HCT116 (cell line): ENCODE data around the gene TCP11L2. TPM values are rescaled to one million over a fixed set of nuclear protein-coding genes. Genes with fewer than 3 reads are reported as not detected.

Source experiments
- ATAC-seq: fragments of 200-7000 bp; cut with Tn5 transposase; 2 replicates; pipeline ENCODE4 v1.9.1; 2020; ENCODE audit warnings: mild to moderate bottlenecking, moderate library complexity
- Bru-seq: library from RNA; stranded (reverse); fragments of 400-500 nt; gene quantifications from one replicate; lab custom pipeline; 2021; lab: Mats Ljungman, UMichigan
- BruChase-seq, 2 experiments: library from RNA; stranded (reverse); fragments of 400-500 nt; gene quantifications; one replicate each; lab custom pipeline; 2021; lab: Mats Ljungman, UMichigan
- BruUV-seq: library from RNA; stranded (reverse); fragments of 400-500 nt; replicated peaks from 2 replicates; lab custom pipeline; 2021; lab: Mats Ljungman, UMichigan
- CTCF ChIA-PET: fragments of 300-600 bp; sonication (Branson Sonifier 250); formaldehyde crosslinking; loops from one replicate; lab custom pipeline; 2021; ENCODE audit warnings: antibody characterized with exemption; lab: Charles Lee
- POLR2A ChIA-PET: fragments of 300-600, 350-600 bp; sonication (Branson Sonifier 250); formaldehyde crosslinking; loops from one replicate; lab custom pipeline; 2021; ENCODE audit warnings: antibody characterized with exemption; lab: Charles Lee
- RAD21 ChIA-PET, 2 experiments: fragments of 300-600 bp; sonication (Branson Sonifier 250); formaldehyde crosslinking; loops; one replicate each; lab custom pipeline; 2023; ENCODE audit warnings: low total read pairs in 2 of 2; ENCODE audit not compliant: uncharacterized antibody in 2 of 2, unreplicated experiment in 2 of 2, low non-redundant PET in 1 of 2; lab: Charles Lee
- DNase-seq: peaks from one replicate; pipeline ENCODE4 v3.0.0-alpha.2; 2010; ENCODE audit warnings: low read depth, low spot score
- H2AFZ ChIP-seq: fragments of 200-600 bp; shearing (Covaris generic), sonication (generic); 2 replicates; pipeline ENCODE4 v1.6.1; 2017; ENCODE audit warnings: low read depth, mixed run types, mixed read lengths, antibody characterized with exemption, low read length; ENCODE audit not compliant: poor library complexity, severe bottlenecking
- H3K27ac ChIP-seq: 2 replicates; pipeline ENCODE4 v1.5.1; 2012; ENCODE audit warnings: low read depth, low read length
- H3K27me3 ChIP-seq: fragments of 200-600 bp; sonication (generic); 2 replicates; pipeline ENCODE4 v1.6.1; 2016; ENCODE audit warnings: mixed run types, low read length, mixed read lengths; ENCODE audit not compliant: insufficient read depth
- H3K36me3 ChIP-seq, 2 experiments: fragments of 200-500 bp in 1 of 2; fragments of 200-600 bp in 1 of 2; sonication (Bioruptor generic) in 1 of 2; sonication (generic) in 1 of 2; 2 replicates each; pipeline versions ENCODE4 v1.5.1 to v1.6.1; 2014 to 2016; ENCODE audit warnings: low read length in 2 of 2, inconsistent platforms in 1 of 2, mixed read lengths in 1 of 2, mixed run types in 1 of 2; ENCODE audit not compliant: insufficient read depth in 2 of 2, control insufficient read depth in 1 of 2
- H3K4me1 ChIP-seq, 2 experiments: fragments of 200-600 bp in 1 of 2; sonication (generic) in 1 of 2; 2 replicates each; pipeline versions ENCODE4 v1.5.1 to v1.6.1; 2012 to 2017; ENCODE audit warnings: low read length in 2 of 2, inconsistent platforms in 1 of 2, mild to moderate bottlenecking in 1 of 2, mixed read lengths in 1 of 2, mixed run types in 1 of 2, moderate library complexity in 1 of 2; ENCODE audit not compliant: insufficient read depth in 2 of 2, control insufficient read depth in 1 of 2
- H3K4me2 ChIP-seq: fragments of 200-600 bp; sonication (generic); 2 replicates; pipeline ENCODE4 v1.6.1; 2017; ENCODE audit warnings: mixed run types, low read length, mixed read lengths
- H3K4me3 ChIP-seq, 2 experiments: fragments of 200-600 bp in 1 of 2; sonication (generic) in 1 of 2; replicated peaks in 1 of 2; 2 replicates each; pipeline ENCODE4 v1.5.1; 2011 to 2016; ENCODE audit warnings: low read length in 2 of 2, control low read depth in 1 of 2, low read depth in 1 of 2, mild to moderate bottlenecking in 1 of 2, mixed read lengths in 1 of 2, mixed run types in 1 of 2
- H3K79me2 ChIP-seq: fragments of 200-600 bp; sonication (generic); 2 replicates; pipeline ENCODE4 v1.6.1; 2017; ENCODE audit warnings: mild to moderate bottlenecking, mixed run types, low read length, moderate library complexity, mixed read lengths; ENCODE audit not compliant: insufficient read depth
- H3K9ac ChIP-seq: fragments of 200-600 bp; sonication (generic); 2 replicates; pipeline ENCODE4 v1.6.1; 2016; ENCODE audit warnings: low read length, mixed read lengths
- H3K9me2 ChIP-seq: fragments of 200-600 bp; sonication (generic), shearing (Covaris generic); 2 replicates; pipeline ENCODE4 v1.6.1; 2017; ENCODE audit warnings: mixed run types, mild to moderate bottlenecking, moderate library complexity; ENCODE audit not compliant: insufficient read depth
- H3K9me3 ChIP-seq, 2 experiments: fragments of 200-500 bp in 1 of 2; fragments of 200-600 bp in 1 of 2; sonication (Bioruptor generic) in 1 of 2; sonication (generic) in 1 of 2; 2 replicates each; pipeline ENCODE4 v1.6.1; 2014 to 2017; ENCODE audit warnings: low read length in 2 of 2, mixed read lengths in 2 of 2, inconsistent platforms in 1 of 2, low read depth in 1 of 2, mild to moderate bottlenecking in 1 of 2, mixed run types in 1 of 2, moderate library complexity in 1 of 2; ENCODE audit not compliant: control insufficient read depth in 1 of 2, insufficient read depth in 1 of 2
- H4K20me1 ChIP-seq: fragments of 200-600 bp; sonication (generic), shearing (Covaris generic); 2 replicates; pipeline ENCODE4 v1.6.1; 2017; ENCODE audit warnings: mixed run types, mild to moderate bottlenecking, moderate library complexity; ENCODE audit not compliant: insufficient read depth
- CEBPB ChIP-seq: IDR thresholded peaks from 2 replicates; pipeline ENCODE4 v1.6.1; 2012; ENCODE audit warnings: low read depth
- EGR1 ChIP-seq: IDR thresholded peaks from 2 replicates; pipeline ENCODE4 v1.6.1; 2012; ENCODE audit warnings: low read depth
- ELF1 ChIP-seq: IDR thresholded peaks from 2 replicates; pipeline ENCODE4 v1.6.1; 2012; ENCODE audit warnings: low read depth, borderline replicate concordance
- EZH2 ChIP-seq: fragments of 200-600 bp; sonication (generic); IDR thresholded peaks from 2 replicates; pipeline ENCODE4 v1.6.1; 2017; ENCODE audit warnings: antibody characterized with exemption, mixed run types
- JUND ChIP-seq: IDR thresholded peaks from 2 replicates; pipeline ENCODE4 v1.6.1; 2012
- POLR2AphosphoS5 ChIP-seq: IDR thresholded peaks from 2 replicates; pipeline ENCODE4 v1.6.1; 2011; ENCODE audit warnings: mild to moderate bottlenecking, low read depth, low read length, moderate library complexity
- SIN3A ChIP-seq: IDR thresholded peaks from 2 replicates; pipeline ENCODE4 v1.6.1; 2012; ENCODE audit warnings: low read depth
- SP1 ChIP-seq: IDR thresholded peaks from 2 replicates; pipeline ENCODE4 v1.6.1; 2012; ENCODE audit warnings: low read depth
- SRF ChIP-seq: IDR thresholded peaks from 2 replicates; pipeline ENCODE4 v1.6.1; 2012; ENCODE audit warnings: low read depth
- TCF7L2 ChIP-seq: IDR thresholded peaks from 2 replicates; pipeline ENCODE4 v1.7.0; 2011; ENCODE audit warnings: borderline replicate concordance, inconsistent platforms; ENCODE audit not compliant: insufficient read depth, insufficient read length; ENCODE audit errors: extremely low read depth
- ZFX ChIP-seq: fragments of 450-650 bp; IDR thresholded peaks from 2 replicates; pipeline ENCODE4 v1.6.1; 2017
- ZNF274 ChIP-seq: fragments of 200-500 bp; sonication (Bioruptor generic); IDR thresholded peaks from 2 replicates; pipeline ENCODE4 v1.6.1; 2014; ENCODE audit warnings: mild to moderate bottlenecking, low read depth, low read length, inconsistent platforms
- intact Hi-C: fragments of 100-400 bp; cut with micrococcal nuclease; formaldehyde crosslinking; loops from 2 replicates; pipeline ENCODE4 v1.10.0; 2022
- long read RNA-seq: library from polyadenylated mRNA; unstranded; transcript quantifications from one replicate; pipeline ENCODE4 v2.0.0, GENCODE V29; 2021; ENCODE audit not compliant: unreplicated experiment
- polyA plus RNA-seq: library from polyadenylated mRNA; unstranded; fragments of >200 nt; gene quantifications from 2 replicates; pipeline ENCODE4 v1.2.1, GENCODE V29; 2012; ENCODE audit warnings: missing spikeins
- total RNA-seq: library from RNA; stranded (reverse); gene quantifications from one replicate; pipeline ENCODE4 v1.2.1, GENCODE V29; 2021; ENCODE audit not compliant: unreplicated experiment
- TF ChIP-seq, protein P1 (sequence below): IDR thresholded peaks from 2 replicates; pipeline ENCODE4 v1.6.1; 2012
- TF ChIP-seq, protein P2 (sequence below): IDR thresholded peaks from 2 replicates; pipeline ENCODE4 v1.6.1; 2011; ENCODE audit warnings: mild to moderate bottlenecking, low read length, moderate library complexity; ENCODE audit not compliant: insufficient replicate concordance; ENCODE audit errors: extremely low read depth
- TF ChIP-seq, protein P3 (sequence below): IDR thresholded peaks from 2 replicates; pipeline ENCODE4 v1.6.1; 2012; ENCODE audit warnings: low read depth
- TF ChIP-seq, protein P4 (sequence below), 3 experiments: fragments of 200-600 bp in 1 of 3; sonication (generic) in 1 of 3; IDR thresholded peaks in 2 of 3; conservative IDR thresholded peaks in 1 of 3; 2 replicates each; pipeline ENCODE4 v1.5.1; 2012 to 2017; ENCODE audit warnings: low read depth in 2 of 3, low read length in 2 of 3, antibody characterized with exemption in 1 of 3, borderline replicate concordance in 1 of 3, control low read depth in 1 of 3, mild to moderate bottlenecking in 1 of 3, mixed read lengths in 1 of 3, mixed run types in 1 of 3, moderate library complexity in 1 of 3; ENCODE audit not compliant: insufficient read depth in 1 of 3

TCP11L2 gene
- 14.4 TPM for total RNA-seq
- polyA plus RNA-seq: 7.5 and 7.7 TPM in 2 replicates
- Bru-seq, nascent RNA: percentile 68 among the genes with signal in this experiment
- BruChase-seq, experiment 1, labeled RNA remaining after a 6-hour chase: percentile 69 among the genes with signal in this experiment
- BruChase-seq, experiment 2, labeled RNA remaining after a 2-hour chase: percentile 56 among the genes with signal in this experiment
- long read RNA-seq, partial matches to known transcripts: 0 of 9 reads
- long read RNA-seq, other reads (novel, unspliced or antisense): 4 of 9 reads

DNA sequence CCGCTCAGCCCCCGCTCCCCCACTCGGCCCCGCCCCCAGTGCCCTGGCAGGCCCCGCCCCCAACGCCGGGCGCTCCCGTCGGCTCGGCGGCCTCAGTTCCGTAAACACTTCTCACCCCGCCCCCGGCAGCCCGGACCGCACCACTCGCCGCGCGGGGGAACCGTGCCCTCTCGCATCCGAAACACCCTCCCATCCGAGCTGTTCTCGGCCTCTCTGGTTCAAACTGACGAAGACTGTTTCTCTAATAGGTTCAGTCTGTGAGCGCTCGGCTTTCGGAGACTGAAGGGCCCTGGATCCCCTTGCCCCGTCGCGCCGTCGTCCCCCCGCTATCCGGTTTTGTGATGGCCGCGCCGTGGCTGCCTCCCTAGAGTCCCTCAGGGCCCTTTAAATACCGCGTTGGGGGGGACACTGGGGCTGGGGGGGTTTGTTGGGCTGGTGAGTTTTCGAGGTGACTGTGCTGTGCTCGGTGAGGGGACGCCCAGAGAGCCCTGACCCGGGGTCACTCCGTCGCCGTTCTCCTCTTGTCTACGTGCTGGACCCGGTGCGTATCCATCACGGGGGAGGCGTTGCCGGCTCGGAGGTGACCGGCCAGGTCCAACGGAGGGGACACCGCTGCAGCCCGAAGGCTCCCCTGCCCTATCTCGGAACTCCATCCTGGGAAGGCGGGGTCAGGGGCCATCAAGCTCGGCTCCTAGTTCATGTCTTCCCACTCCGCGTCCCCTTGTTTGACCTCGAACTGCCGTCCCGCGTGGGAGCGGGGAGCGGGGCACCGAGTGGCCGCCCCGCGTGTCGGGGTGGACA, at the start of gene TCP11L2:
TSS of gene TCP11L2 (plus strand) at position 333 of the 801 bp plus-strand sequence. CDS start 8,343 bp downstream, outside the sequence.
- Histone ChIP-seq H3K9me2 (no peaks in the 10 kb centered on the region), H3K4me1 (peaks cover 7 to 22% of the 10 kb centered on the region in 2 experiments), H3K4me2 (peak within 1 kb of the TSS; percentile 100), H3K79me2 (no peaks in the 10 kb centered on the region), H3K9ac (peak within 1 kb of the TSS; percentile 67), H3K9me3 (no peaks in the 10 kb centered on the region), H2AFZ (peak within 1 kb of the TSS; percentile 93), H4K20me1 (no peaks in the 10 kb centered on the region), H3K27ac (peak within 1 kb of the TSS; percentile 61; the same call in 1 of the 2 replicates), H3K36me3 (no peaks in the 10 kb centered on the region), H3K4me3 (peak within 1 kb of the TSS; percentile 75 to 83), H3K27me3 (no peaks in the 10 kb centered on the region)
- POLR2A ChIA-PET: no interaction called here
- peak; percentile 86 for ATAC-seq
- intact Hi-C loops: loop anchor here (5.0 kb wide), 1 partner anchor 55 kb away; the partner anchor contains the start of gene CKAP4
- DNase-seq: no peak
- RAD21 ChIA-PET: no interaction called here
- TSS peak; percentile 19 for BruUV-seq
- CTCF ChIA-PET: interaction anchor here (1.2 kb wide), 1 partner anchor 20 kb away, joined by 4 read pairs; no protein-coding TSS in a partner anchor
- no peak for TF ChIP-seq ZNF274
- peak; percentile 89 for TF ChIP-seq SP1
- TF ChIP-seq, protein P1, sequence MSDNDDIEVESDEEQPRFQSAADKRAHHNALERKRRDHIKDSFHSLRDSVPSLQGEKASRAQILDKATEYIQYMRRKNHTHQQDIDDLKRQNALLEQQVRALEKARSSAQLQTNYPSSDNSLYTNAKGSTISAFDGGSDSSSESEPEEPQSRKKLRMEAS: peak; percentile 88
- peak; percentile 28 for TF ChIP-seq TCF7L2
- TF ChIP-seq, protein P2, sequence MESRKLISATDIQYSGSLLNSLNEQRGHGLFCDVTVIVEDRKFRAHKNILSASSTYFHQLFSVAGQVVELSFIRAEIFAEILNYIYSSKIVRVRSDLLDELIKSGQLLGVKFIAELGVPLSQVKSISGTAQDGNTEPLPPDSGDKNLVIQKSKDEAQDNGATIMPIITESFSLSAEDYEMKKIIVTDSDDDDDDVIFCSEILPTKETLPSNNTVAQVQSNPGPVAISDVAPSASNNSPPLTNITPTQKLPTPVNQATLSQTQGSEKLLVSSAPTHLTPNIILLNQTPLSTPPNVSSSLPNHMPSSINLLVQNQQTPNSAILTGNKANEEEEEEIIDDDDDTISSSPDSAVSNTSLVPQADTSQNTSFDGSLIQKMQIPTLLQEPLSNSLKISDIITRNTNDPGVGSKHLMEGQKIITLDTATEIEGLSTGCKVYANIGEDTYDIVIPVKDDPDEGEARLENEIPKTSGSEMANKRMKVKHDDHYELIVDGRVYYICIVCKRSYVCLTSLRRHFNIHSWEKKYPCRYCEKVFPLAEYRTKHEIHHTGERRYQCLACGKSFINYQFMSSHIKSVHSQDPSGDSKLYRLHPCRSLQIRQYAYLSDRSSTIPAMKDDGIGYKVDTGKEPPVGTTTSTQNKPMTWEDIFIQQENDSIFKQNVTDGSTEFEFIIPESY: no peak
- TF ChIP-seq, protein P3, sequence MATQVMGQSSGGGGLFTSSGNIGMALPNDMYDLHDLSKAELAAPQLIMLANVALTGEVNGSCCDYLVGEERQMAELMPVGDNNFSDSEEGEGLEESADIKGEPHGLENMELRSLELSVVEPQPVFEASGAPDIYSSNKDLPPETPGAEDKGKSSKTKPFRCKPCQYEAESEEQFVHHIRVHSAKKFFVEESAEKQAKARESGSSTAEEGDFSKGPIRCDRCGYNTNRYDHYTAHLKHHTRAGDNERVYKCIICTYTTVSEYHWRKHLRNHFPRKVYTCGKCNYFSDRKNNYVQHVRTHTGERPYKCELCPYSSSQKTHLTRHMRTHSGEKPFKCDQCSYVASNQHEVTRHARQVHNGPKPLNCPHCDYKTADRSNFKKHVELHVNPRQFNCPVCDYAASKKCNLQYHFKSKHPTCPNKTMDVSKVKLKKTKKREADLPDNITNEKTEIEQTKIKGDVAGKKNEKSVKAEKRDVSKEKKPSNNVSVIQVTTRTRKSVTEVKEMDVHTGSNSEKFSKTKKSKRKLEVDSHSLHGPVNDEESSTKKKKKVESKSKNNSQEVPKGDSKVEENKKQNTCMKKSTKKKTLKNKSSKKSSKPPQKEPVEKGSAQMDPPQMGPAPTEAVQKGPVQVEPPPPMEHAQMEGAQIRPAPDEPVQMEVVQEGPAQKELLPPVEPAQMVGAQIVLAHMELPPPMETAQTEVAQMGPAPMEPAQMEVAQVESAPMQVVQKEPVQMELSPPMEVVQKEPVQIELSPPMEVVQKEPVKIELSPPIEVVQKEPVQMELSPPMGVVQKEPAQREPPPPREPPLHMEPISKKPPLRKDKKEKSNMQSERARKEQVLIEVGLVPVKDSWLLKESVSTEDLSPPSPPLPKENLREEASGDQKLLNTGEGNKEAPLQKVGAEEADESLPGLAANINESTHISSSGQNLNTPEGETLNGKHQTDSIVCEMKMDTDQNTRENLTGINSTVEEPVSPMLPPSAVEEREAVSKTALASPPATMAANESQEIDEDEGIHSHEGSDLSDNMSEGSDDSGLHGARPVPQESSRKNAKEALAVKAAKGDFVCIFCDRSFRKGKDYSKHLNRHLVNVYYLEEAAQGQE: no peak
- no peak for TF ChIP-seq SRF
- no peak for TF ChIP-seq CEBPB
- TF ChIP-seq EGR1: peak; percentile 70
- peak; percentile 85 for TF ChIP-seq JUND
- TF ChIP-seq ZFX: no peak
- TF ChIP-seq, protein P4, sequence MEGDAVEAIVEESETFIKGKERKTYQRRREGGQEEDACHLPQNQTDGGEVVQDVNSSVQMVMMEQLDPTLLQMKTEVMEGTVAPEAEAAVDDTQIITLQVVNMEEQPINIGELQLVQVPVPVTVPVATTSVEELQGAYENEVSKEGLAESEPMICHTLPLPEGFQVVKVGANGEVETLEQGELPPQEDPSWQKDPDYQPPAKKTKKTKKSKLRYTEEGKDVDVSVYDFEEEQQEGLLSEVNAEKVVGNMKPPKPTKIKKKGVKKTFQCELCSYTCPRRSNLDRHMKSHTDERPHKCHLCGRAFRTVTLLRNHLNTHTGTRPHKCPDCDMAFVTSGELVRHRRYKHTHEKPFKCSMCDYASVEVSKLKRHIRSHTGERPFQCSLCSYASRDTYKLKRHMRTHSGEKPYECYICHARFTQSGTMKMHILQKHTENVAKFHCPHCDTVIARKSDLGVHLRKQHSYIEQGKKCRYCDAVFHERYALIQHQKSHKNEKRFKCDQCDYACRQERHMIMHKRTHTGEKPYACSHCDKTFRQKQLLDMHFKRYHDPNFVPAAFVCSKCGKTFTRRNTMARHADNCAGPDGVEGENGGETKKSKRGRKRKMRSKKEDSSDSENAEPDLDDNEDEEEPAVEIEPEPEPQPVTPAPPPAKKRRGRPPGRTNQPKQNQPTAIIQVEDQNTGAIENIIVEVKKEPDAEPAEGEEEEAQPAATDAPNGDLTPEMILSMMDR (IDR thresholded peaks at IDR 0.05 in 2 of 3, conservative IDR thresholded peaks at IDR 0.05 in 1 of 3; ENCODE audit: borderline replicate concordance in 1 of 3, insufficient read depth in 1 of 3, low read depth in 2 of 3, low read length in 2 of 3): no peak
- TF ChIP-seq ELF1: peak; percentile 58
- TF ChIP-seq EZH2: no peak
- peak; percentile 57; the same call in 1 of the 2 replicates for TF ChIP-seq SIN3A
- peak; percentile 52; the same call in 1 of the 2 replicates for TF ChIP-seq POLR2AphosphoS5
